GM13976 (cell line): Measurements from ENCODE around the gene IL10RB.
"Not testable (repeated sequence)": the region's sequence is repeated elsewhere in the genome, so short reads cannot be mapped to it uniquely, and the experiment has no call there.

Experiments used
- DNase-seq: peaks from one replicate; pipeline ENCODE4 v3.0.0; 2012; ENCODE audit warnings: low spot score
- in situ Hi-C: fragments of 300-500 bp; cut with MboI; formaldehyde crosslinking; loops from one replicate; pipeline ENCODE4 v1.12.0; 2022; ENCODE audit warnings: low sequenced_read_pairs, mixed read lengths, inconsistent platforms; ENCODE audit not compliant: unreplicated experiment
- TF ChIP-seq, protein P1 (sequence below): IDR thresholded peaks from 2 replicates; pipeline ENCODE4 v1.5.1; 2012; ENCODE audit warnings: borderline replicate concordance, mild to moderate bottlenecking; ENCODE audit not compliant: insufficient read depth; ENCODE audit errors: extremely low read depth, missing control alignments, control extremely low read depth

The IL10RB gene

DNA sequence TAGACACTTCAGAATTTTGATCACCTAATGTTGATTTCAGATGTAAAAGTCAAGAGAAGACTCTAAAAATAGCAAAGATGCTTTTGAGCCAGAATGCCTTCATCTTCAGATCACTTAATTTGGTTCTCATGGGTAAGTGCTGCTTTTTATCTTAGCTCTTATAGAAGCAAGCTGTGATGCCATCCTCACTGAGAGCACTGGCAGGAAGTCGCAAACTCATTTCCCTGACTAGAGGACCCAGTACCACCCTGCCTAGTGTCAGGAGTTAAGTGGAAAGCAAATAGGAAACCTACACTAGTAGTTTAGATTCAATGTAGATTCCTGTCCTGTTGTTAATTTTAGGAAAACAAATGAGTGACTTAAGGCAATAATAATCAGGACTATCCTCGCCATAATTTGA lies 24.3 kb upstream of the IL10RB start:
- in situ Hi-C loops = no loop called here
- no peak for DNase-seq
- TF ChIP-seq, protein P1, sequence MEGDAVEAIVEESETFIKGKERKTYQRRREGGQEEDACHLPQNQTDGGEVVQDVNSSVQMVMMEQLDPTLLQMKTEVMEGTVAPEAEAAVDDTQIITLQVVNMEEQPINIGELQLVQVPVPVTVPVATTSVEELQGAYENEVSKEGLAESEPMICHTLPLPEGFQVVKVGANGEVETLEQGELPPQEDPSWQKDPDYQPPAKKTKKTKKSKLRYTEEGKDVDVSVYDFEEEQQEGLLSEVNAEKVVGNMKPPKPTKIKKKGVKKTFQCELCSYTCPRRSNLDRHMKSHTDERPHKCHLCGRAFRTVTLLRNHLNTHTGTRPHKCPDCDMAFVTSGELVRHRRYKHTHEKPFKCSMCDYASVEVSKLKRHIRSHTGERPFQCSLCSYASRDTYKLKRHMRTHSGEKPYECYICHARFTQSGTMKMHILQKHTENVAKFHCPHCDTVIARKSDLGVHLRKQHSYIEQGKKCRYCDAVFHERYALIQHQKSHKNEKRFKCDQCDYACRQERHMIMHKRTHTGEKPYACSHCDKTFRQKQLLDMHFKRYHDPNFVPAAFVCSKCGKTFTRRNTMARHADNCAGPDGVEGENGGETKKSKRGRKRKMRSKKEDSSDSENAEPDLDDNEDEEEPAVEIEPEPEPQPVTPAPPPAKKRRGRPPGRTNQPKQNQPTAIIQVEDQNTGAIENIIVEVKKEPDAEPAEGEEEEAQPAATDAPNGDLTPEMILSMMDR = no peak

DNA sequence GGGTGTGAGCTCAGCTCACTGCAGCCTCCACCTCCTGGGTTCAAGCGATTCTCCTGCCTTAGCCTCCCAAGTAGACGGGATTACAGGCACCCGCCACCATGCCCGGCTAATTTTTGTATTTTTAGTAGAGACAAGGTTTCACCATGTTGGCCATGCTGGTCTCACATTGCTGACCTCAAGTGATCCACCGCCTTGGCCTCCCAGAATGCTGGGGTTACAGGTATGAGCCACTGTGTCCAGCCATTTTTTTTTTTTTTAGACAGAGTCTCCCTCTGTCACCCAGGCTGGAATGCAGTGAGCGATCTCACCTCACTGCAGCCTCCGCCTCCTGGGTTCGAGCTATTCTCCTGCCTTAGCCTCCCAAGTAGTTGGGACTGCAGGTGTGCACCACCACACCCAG lies 23.3 kb upstream of the IL10RB start:
- DNase-seq, in situ Hi-C loops: not testable (repeated sequence)

DNA sequence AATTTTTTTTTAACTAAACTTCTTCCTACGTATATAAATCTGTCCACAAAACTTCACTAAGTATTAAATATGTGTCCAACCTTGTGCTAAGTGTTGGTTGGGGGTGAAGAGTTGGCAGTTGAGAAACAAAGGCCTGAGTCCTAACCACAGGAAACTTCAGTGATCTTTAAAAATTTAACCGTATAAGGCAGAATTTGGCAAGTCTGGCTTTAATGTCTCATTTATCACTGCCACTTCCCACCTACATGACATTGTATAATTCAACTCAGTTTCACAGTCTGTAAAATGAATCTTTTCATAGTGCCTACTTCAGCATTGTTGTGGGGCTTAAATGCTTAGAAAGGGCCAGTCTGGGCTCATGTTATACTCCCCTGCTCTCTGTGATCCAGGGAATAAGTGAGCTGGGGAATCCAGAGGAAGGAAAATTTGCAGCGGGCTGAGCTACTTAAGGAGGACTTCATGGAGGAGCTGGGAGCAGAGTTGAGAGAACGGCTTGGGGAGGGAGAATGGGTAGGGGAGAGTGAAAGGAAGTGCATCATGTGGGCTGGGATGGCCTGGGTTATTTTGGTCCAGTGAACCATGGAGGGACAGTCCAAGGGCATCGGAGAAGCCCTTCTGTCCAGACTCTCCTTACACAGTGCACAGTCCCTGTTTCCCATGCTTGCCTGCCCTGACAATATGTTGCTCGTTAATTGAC lies 21.9 kb upstream of the IL10RB start:
- TF ChIP-seq, protein P1 = no peak
- DNase-seq = no peak
- in situ Hi-C loops = no loop called here

DNA sequence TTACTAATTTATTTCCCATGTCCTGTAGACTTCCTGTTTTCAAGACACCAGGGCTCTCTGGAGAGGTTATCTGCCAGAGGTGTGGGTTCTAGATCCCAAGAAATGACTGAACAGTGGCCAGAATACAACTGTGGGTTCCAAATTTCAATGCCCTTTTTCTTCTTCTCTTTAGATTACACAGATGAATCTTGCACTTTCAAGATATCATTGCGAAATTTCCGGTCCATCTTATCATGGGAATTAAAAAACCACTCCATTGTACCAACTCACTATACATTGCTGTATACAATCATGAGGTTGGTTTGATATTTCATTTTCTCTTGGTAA lies 21.4 kb upstream of the IL10RB start:
- in situ Hi-C loops = no loop called here

GRCh38 chr21:33245289-33245918 lies 20.8 kb upstream of the IL10RB start:
- in situ Hi-C loops = no loop called here
- TF ChIP-seq, protein P1 = no peak
- no peak for DNase-seq

More for the DNA sequence above, 21.4 kb upstream of the IL10RB start:
- TF ChIP-seq, protein P1 = no peak
- no peak for DNase-seq

GRCh38 chr21:33246506-33246905 lies 19.7 kb upstream of the IL10RB start:
- TF ChIP-seq, protein P1 = no peak
- no peak for DNase-seq
- in situ Hi-C loops = no loop called here

DNA sequence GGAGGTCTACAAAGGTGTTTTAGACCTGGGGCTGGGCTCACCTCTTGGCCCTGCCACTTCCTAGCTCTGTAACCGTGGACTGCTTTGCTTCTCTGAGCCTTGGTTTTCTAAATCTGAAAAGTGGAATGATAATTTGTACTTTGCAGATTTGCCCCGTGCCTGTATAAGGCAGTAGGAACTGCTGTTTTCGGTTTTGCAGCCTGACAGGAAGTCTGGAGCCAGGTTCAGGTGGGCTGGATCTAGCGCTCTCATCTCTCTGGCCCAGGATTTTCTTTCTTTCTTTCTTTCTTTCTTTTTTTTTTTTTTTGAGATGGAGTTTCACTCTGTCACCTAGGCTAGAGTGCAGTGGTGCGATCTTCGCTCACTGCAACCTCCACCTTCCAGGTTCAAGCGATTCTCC lies 19.2 kb upstream of the IL10RB start:
- TF ChIP-seq, protein P1 = no peak
- DNase-seq = no peak
- in situ Hi-C loops = no loop called here
